Measurements from ENCODE around the gene CASP6. TPM values are rescaled to one million over a fixed set of nuclear protein-coding genes. Genes with fewer than 3 reads are reported as not detected.
"Not testable (repeated sequence)": the region's sequence is repeated elsewhere in the genome, so short reads cannot be mapped to it uniquely, and the experiment has no call there.

CASP6 gene
- polyA plus RNA-seq, 10 donors, result 11.4 to 20.3 (median 17.1) TPM

GRCh38 chr4:109722357-109722756 lies 19.1 kb upstream of the CASP6 start:
- DNase-seq, result no peak

- no peak for DNase-seq
Measured at GRCh38 chr4:109721033-109721432, 17.8 kb upstream of the CASP6 start.

- DNase-seq, result no peak
Measured at GRCh38 chr4:109719604-109720003, 16.4 kb upstream of the CASP6 start.

- DNase-seq, result no peak
Measured at GRCh38 chr4:109718759-109719158, 15.5 kb upstream of the CASP6 start.

GRCh38 chr4:109713500-109713899 lies 10.3 kb upstream of the CASP6 start:
- DNase-seq, result no peak

- no peak for DNase-seq
Measured at GRCh38 chr4:109708990-109709389, 5.7 kb upstream of the CASP6 start.

- DNase-seq, result no peak
Measured at GRCh38 chr4:109708435-109708834, 5.2 kb upstream of the CASP6 start.

GRCh38 chr4:109703664-109704361 lies 568 bp upstream of the CASP6 start:
- DNase-seq, result peak; percentile 13 to 61 (median 30)

- no peak for DNase-seq
Measured at GRCh38 chr4:109701566-109702410, 1.5 kb downstream of the CASP6 start.

- peak in 1 of 3 donors; percentile 9 for DNase-seq
Measured at GRCh38 chr4:109699553-109700225, 3.6 kb downstream of the CASP6 start.

- DNase-seq, result no peak
Measured at GRCh38 chr4:109698656-109699055, 4.6 kb downstream of the CASP6 start.

GRCh38 chr4:109691411-109691920 lies 11.8 kb downstream of the CASP6 start:
- no peak for DNase-seq

- no peak for DNase-seq
Measured at GRCh38 chr4:109690690-109691410, 12.4 kb downstream of the CASP6 start.

- DNase-seq, result no peak
Measured at GRCh38 chr4:109684727-109685126, 18.5 kb downstream of the CASP6 start.

GRCh38 chr4:109683621-109684253 lies 19.5 kb downstream of the CASP6 start:
- DNase-seq, result no peak

- no peak for DNase-seq
Measured at GRCh38 chr4:109682875-109683274, 20.4 kb downstream of the CASP6 start.

- not testable (repeated sequence) for DNase-seq
Measured at GRCh38 chr4:109678925-109679324, 24.3 kb downstream of the CASP6 start.

GRCh38 chr4:109678472-109678871 lies 24.8 kb downstream of the CASP6 start:
- DNase-seq, result not testable (repeated sequence)

GRCh38 chr4:109676886-109677285 lies 26.4 kb downstream of the CASP6 start:
- DNase-seq, result no peak

GRCh38 chr4:109675843-109676242 lies 27.4 kb downstream of the CASP6 start:
- DNase-seq, result no peak

- DNase-seq, result no peak
Measured at GRCh38 chr4:109675181-109675580, 28.1 kb downstream of the CASP6 start.

All from muscle of back (tissue), 11 donors.